Measurements from ENCODE around the gene TRRAP.

Gene TRRAP

DNA sequence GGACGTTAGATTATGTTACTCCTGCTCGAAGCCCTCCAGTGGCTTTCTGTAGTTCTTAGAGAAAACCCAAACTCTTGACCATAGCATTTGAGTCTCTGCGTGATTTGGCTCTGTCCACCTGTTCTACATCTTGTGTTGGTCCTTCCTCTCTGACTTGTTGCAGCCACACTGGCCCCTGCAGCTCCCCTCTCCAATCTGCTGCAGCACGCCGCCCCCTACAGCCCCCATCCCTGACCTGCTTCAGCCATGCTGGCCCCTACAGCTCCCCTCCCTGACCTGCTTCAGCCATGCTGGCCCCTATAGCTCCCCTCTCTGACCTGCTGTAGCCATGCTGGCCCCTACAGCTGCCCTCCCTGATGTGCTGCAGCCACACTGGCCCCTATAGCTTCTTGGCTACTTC, 29.2 kb downstream of the TRRAP start:
- no peak overlapping the region for H3K27ac ChIP-seq
- no peaks in the 10 kb centered on the region for H3K9me3 ChIP-seq
- no peaks in the 10 kb centered on the region for H3K27me3 ChIP-seq
- TF ChIP-seq, protein P1, sequence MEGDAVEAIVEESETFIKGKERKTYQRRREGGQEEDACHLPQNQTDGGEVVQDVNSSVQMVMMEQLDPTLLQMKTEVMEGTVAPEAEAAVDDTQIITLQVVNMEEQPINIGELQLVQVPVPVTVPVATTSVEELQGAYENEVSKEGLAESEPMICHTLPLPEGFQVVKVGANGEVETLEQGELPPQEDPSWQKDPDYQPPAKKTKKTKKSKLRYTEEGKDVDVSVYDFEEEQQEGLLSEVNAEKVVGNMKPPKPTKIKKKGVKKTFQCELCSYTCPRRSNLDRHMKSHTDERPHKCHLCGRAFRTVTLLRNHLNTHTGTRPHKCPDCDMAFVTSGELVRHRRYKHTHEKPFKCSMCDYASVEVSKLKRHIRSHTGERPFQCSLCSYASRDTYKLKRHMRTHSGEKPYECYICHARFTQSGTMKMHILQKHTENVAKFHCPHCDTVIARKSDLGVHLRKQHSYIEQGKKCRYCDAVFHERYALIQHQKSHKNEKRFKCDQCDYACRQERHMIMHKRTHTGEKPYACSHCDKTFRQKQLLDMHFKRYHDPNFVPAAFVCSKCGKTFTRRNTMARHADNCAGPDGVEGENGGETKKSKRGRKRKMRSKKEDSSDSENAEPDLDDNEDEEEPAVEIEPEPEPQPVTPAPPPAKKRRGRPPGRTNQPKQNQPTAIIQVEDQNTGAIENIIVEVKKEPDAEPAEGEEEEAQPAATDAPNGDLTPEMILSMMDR (IDR thresholded peaks at IDR 0.05) = no peak
- no peaks in the 10 kb centered on the region for H3K4me1 ChIP-seq (ENCODE audit: control insufficient read depth in 1 of 2, insufficient read depth in 1 of 2, low read depth in 1 of 2, low read length in 1 of 2)
- H3K36me3 ChIP-seq = peaks cover 99% of the 10 kb centered on the region
- no peak overlapping the region for H3K4me3 ChIP-seq (ENCODE audit: low read depth in 1 of 2, low read length in 1 of 2)

DNA sequence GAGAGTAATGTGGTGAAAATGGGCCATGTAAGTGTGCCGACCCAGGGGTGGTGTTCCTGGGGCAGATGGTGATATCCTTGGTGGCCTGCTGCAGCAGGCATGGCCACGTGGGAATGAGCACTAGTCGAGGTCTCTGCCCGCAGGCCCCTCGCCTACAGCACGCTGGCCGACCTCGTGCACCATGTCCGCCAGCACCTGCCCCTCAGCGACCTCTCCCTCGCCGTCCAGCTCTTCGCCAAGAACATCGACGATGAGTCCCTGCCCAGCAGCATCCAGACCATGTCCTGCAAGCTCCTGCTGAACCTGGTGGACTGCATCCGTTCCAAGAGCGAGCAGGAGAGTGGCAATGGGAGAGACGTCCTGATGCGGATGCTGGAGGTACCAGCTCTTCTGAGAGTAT, 30.3 kb downstream of the TRRAP start:
- Histone ChIP-seq H3K4me3 (ENCODE audit: low read depth in 1 of 2, low read length in 1 of 2) (no peak overlapping the region), H3K9me3 (no peaks in the 10 kb centered on the region), H3K4me1 (ENCODE audit: control insufficient read depth in 1 of 2, insufficient read depth in 1 of 2, low read depth in 1 of 2, low read length in 1 of 2) (no peaks in the 10 kb centered on the region), H3K27me3 (no peaks in the 10 kb centered on the region), H3K36me3 (peaks cover 100% of the 10 kb centered on the region), H3K27ac (no peak overlapping the region)
- TF ChIP-seq, protein P1 (IDR thresholded peaks at IDR 0.05) = no peak

DNA sequence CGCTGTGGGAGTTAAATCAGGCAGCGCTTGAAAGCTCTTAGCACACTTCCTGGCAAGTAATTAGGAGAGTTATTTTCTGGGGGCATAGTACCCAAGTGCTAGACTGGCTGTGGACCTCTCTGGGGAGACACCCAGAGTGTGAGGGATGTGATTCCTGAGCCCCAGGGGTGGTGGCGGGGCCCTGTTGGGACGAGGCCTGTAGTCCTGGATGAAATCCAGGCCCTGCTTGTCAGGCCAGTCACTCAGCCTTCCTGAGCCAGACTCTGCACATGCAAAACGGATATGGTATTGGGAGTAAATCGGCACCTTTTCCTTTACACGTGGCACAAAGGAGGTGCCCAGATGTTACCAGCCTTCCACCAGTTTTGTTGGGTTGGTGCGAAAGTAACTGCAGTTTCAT, 31.2 kb downstream of the TRRAP start:
- Histone ChIP-seq H3K9me3 (no peaks in the 10 kb centered on the region), H3K27me3 (no peaks in the 10 kb centered on the region), H3K4me3 (ENCODE audit: low read depth in 1 of 2, low read length in 1 of 2) (no peak overlapping the region), H3K27ac (no peak overlapping the region), H3K36me3 (peaks cover 100% of the 10 kb centered on the region), H3K4me1 (ENCODE audit: control insufficient read depth in 1 of 2, insufficient read depth in 1 of 2, low read depth in 1 of 2, low read length in 1 of 2) (no peaks in the 10 kb centered on the region)
- TF ChIP-seq, protein P1 (IDR thresholded peaks at IDR 0.05) = no peak

DNA sequence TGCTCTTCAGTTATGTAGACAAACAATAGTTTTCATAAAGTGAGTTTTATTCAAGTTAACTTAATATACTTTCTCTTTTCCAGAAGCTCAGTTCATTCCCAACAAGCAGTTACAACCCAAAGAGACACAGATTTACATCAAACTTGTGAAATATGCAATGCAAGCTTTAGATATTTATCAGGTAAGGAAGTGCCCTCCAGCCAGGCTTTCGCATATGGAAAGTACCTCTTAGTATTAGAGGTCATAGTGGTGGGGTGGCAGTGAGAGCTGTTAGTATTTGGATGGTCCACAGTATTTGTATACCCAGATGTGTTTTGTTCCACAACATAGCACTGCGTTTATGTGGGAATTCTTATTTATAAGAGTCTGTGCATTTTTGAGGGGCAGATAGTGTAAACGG, 32.1 kb downstream of the TRRAP start:
- Histone ChIP-seq H3K27ac (no peak overlapping the region), H3K9me3 (no peaks in the 10 kb centered on the region), H3K4me1 (ENCODE audit: control insufficient read depth in 1 of 2, insufficient read depth in 1 of 2, low read depth in 1 of 2, low read length in 1 of 2) (no peaks in the 10 kb centered on the region), H3K27me3 (no peaks in the 10 kb centered on the region), H3K36me3 (peaks cover 95% of the 10 kb centered on the region), H3K4me3 (ENCODE audit: low read depth in 1 of 2, low read length in 1 of 2) (no peak overlapping the region)
- TF ChIP-seq, protein P1 (IDR thresholded peaks at IDR 0.05) = no peak

DNA sequence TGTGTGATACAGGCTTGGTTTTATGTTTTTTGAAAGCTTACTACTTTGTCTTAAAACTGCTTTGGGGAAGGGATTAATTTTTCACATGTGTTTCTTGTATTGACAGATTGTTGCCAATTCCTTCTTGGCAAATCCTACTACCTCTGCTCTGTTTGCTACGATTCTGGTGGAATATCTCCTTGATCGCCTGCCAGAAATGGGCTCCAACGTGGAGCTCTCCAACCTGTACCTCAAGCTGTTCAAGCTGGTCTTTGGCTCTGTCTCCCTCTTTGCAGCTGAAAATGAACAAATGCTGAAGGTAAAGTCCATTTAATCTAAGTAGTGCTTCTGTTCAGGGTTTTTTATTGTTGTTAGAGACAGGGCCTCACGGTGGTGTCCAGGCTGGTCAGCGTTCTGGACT, 33.6 kb downstream of the TRRAP start:
- H3K27me3 ChIP-seq = no peaks in the 10 kb centered on the region
- TF ChIP-seq, protein P1 (IDR thresholded peaks at IDR 0.05) = no peak
- H3K36me3 ChIP-seq = peaks cover 95% of the 10 kb centered on the region
- no peaks in the 10 kb centered on the region for H3K4me1 ChIP-seq (ENCODE audit: control insufficient read depth in 1 of 2, insufficient read depth in 1 of 2, low read depth in 1 of 2, low read length in 1 of 2)
- no peak overlapping the region for H3K27ac ChIP-seq
- no peak overlapping the region for H3K4me3 ChIP-seq (ENCODE audit: low read depth in 1 of 2, low read length in 1 of 2)
- H3K9me3 ChIP-seq = no peaks in the 10 kb centered on the region

DNA sequence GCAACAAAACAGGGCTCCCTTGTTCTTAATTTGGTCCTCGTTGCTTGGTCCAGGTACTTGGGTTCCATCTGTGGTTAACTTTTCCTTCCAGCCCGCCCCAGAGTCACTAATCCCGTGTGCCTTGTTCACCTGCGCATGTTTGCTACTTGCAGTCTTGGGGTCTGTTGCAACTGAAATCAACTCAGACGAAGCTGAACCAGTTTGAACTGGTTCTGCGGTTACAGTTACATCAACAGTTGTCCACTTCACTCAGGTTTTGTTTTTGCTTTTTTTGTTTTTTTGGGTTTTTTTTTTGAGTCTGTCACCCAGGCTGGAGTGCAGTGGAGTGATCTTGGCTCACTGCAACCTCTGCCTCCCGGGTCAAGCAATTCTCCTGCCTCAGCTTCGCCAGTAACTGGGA, 34.7 kb downstream of the TRRAP start:
- H3K27ac ChIP-seq = no peak overlapping the region
- no peak overlapping the region for H3K4me3 ChIP-seq (ENCODE audit: low read depth in 1 of 2, low read length in 1 of 2)
- no peaks in the 10 kb centered on the region for H3K4me1 ChIP-seq (ENCODE audit: control insufficient read depth in 1 of 2, insufficient read depth in 1 of 2, low read depth in 1 of 2, low read length in 1 of 2)
- TF ChIP-seq, protein P1 (IDR thresholded peaks at IDR 0.05) = no peak
- peaks cover 95% of the 10 kb centered on the region for H3K36me3 ChIP-seq
- no peaks in the 10 kb centered on the region for H3K9me3 ChIP-seq
- no peaks in the 10 kb centered on the region for H3K27me3 ChIP-seq
